ENCODE measurements around the gene CRADD. TPM values are rescaled to one million over a fixed set of nuclear protein-coding genes. Genes with fewer than 3 reads are reported as not detected.
A peak's percentile ranks its signal among the peaks of the same experiment; 100 is the strongest.

The CRADD gene
- total RNA-seq, 1 donor from 2014 or later, result 18.8 TPM

- Mint-ChIP-seq H3K27ac (ENCODE audit: unreplicated experiment) (peak overlapping the region; percentile 73), H3K27me3 (ENCODE audit: unreplicated experiment) (peaks cover 4% of the 10 kb centered on the region), H3K36me3 (ENCODE audit: unreplicated experiment) (no peaks in the 10 kb centered on the region), H3K9me3 (ENCODE audit: unreplicated experiment) (peaks cover 4% of the 10 kb centered on the region), H3K4me1 (ENCODE audit: low read depth, unreplicated experiment) (peaks cover 34% of the 10 kb centered on the region), H3K4me3 (ENCODE audit: unreplicated experiment) (peak overlapping the region; percentile 47)
- TF ChIP-seq, protein P1, sequence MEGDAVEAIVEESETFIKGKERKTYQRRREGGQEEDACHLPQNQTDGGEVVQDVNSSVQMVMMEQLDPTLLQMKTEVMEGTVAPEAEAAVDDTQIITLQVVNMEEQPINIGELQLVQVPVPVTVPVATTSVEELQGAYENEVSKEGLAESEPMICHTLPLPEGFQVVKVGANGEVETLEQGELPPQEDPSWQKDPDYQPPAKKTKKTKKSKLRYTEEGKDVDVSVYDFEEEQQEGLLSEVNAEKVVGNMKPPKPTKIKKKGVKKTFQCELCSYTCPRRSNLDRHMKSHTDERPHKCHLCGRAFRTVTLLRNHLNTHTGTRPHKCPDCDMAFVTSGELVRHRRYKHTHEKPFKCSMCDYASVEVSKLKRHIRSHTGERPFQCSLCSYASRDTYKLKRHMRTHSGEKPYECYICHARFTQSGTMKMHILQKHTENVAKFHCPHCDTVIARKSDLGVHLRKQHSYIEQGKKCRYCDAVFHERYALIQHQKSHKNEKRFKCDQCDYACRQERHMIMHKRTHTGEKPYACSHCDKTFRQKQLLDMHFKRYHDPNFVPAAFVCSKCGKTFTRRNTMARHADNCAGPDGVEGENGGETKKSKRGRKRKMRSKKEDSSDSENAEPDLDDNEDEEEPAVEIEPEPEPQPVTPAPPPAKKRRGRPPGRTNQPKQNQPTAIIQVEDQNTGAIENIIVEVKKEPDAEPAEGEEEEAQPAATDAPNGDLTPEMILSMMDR (IDR thresholded peaks at IDR 0.05; ENCODE audit: partially characterized antibody, unreplicated experiment), result no peak
- DNase-seq, result no peak
These were observed 217.9 kb downstream of the CRADD start for GRCh38 chr12:93895089-93895445.

DNA sequence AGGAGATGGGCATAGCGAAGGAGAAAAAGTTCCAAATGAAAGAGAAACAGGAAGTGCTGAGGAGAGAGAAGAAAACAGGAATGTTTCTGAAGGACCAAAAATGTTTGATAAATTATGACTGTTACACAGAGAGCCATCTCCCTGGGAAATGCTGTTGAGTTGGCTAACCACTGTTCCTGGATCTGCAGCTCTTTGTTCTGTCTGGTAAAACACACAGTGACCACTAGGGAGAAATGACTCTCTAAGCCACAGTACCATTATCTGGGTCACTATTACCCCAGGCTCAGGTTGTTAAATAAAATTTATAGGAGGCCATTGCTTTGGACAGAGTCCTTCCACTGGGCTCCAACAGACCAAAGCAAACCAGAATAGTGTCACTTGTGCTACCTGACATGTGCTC is 219.3 kb downstream of the CRADD start:
- peaks cover 4% of the 10 kb centered on the region for H3K27me3 Mint-ChIP-seq (ENCODE audit: unreplicated experiment)
- peaks cover 34% of the 10 kb centered on the region for H3K4me1 Mint-ChIP-seq (ENCODE audit: low read depth, unreplicated experiment)
- H3K27ac Mint-ChIP-seq (ENCODE audit: unreplicated experiment), result peak overlapping the region; percentile 18
- TF ChIP-seq, protein P1 (IDR thresholded peaks at IDR 0.05; ENCODE audit: partially characterized antibody, unreplicated experiment), result peak; percentile 38
- no peaks in the 10 kb centered on the region for H3K36me3 Mint-ChIP-seq (ENCODE audit: unreplicated experiment)
- DNase-seq, result no peak
- H3K4me3 Mint-ChIP-seq (ENCODE audit: unreplicated experiment), result no peak overlapping the region
- H3K9me3 Mint-ChIP-seq (ENCODE audit: unreplicated experiment), result peaks cover 4% of the 10 kb centered on the region

GRCh38 chr12:93896952-93897351 is 219.8 kb downstream of the CRADD start:
- H3K36me3 Mint-ChIP-seq (ENCODE audit: unreplicated experiment), result peaks cover 1% of the 10 kb centered on the region
- H3K4me1 Mint-ChIP-seq (ENCODE audit: low read depth, unreplicated experiment), result peaks cover 31% of the 10 kb centered on the region
- no peak overlapping the region for H3K27ac Mint-ChIP-seq (ENCODE audit: unreplicated experiment)
- TF ChIP-seq, protein P1 (IDR thresholded peaks at IDR 0.05; ENCODE audit: partially characterized antibody, unreplicated experiment), result no peak
- H3K4me3 Mint-ChIP-seq (ENCODE audit: unreplicated experiment), result no peak overlapping the region
- H3K9me3 Mint-ChIP-seq (ENCODE audit: unreplicated experiment), result peaks cover 4% of the 10 kb centered on the region
- peaks cover 1% of the 10 kb centered on the region for H3K27me3 Mint-ChIP-seq (ENCODE audit: unreplicated experiment)
- no peak for DNase-seq

DNA sequence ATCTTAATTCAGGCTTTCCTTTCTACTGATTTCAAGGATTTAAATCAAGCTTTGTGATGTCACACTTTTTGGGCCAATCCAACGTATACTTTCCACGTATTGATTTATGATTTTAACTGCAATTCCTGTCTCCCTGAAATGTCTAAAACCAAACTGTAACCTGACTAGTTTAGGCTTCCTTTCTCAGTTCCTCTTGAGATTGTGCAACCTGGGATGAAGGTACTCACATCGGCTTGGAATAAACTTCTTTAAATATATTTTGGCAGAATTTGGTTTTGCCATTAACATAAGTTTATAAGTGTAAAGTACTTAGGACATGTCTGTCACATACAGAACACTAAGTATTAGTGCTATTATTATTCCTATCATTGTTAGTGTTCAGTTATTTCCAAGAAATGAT is 224.6 kb downstream of the CRADD start:
- no peak overlapping the region for H3K4me3 Mint-ChIP-seq (ENCODE audit: unreplicated experiment)
- H3K9me3 Mint-ChIP-seq (ENCODE audit: unreplicated experiment), result peaks cover 3% of the 10 kb centered on the region
- TF ChIP-seq, protein P1 (IDR thresholded peaks at IDR 0.05; ENCODE audit: partially characterized antibody, unreplicated experiment), result no peak
- no peak for DNase-seq
- peaks cover under 1% of the 10 kb centered on the region for H3K4me1 Mint-ChIP-seq (ENCODE audit: low read depth, unreplicated experiment)
- no peak overlapping the region for H3K27ac Mint-ChIP-seq (ENCODE audit: unreplicated experiment)
- H3K27me3 Mint-ChIP-seq (ENCODE audit: unreplicated experiment), result no peaks in the 10 kb centered on the region
- H3K36me3 Mint-ChIP-seq (ENCODE audit: unreplicated experiment), result peaks cover 3% of the 10 kb centered on the region

GRCh38 chr12:93902192-93902591 is 225.0 kb downstream of the CRADD start:
- Mint-ChIP-seq H3K27ac (ENCODE audit: unreplicated experiment) (no peak overlapping the region), H3K36me3 (ENCODE audit: unreplicated experiment) (peaks cover 3% of the 10 kb centered on the region), H3K4me3 (ENCODE audit: unreplicated experiment) (no peak overlapping the region), H3K9me3 (ENCODE audit: unreplicated experiment) (peaks cover 7% of the 10 kb centered on the region), H3K4me1 (ENCODE audit: low read depth, unreplicated experiment) (peaks cover 5% of the 10 kb centered on the region), H3K27me3 (ENCODE audit: unreplicated experiment) (no peaks in the 10 kb centered on the region)
- TF ChIP-seq, protein P1 (IDR thresholded peaks at IDR 0.05; ENCODE audit: partially characterized antibody, unreplicated experiment), result no peak
- DNase-seq, result no peak
